Lung microvascular endothelial cell (primary cell): ENCODE results near the gene GPR176. TPM values are rescaled to one million over a fixed set of nuclear protein-coding genes. Genes with fewer than 3 reads are reported as not detected.
"Not testable (repeated sequence)": the region's sequence is repeated elsewhere in the genome, so short reads cannot be mapped to it uniquely, and the experiment has no call there.

ENCODE experiments used
- DNase-seq, 2 donors: peaks; one replicate each; pipeline versions ENCODE4 v3.0.0 to v3.0.0-alpha.2; 2010; ENCODE audit warnings: low read depth in 2 of 2
- total RNA-seq: library from RNA; depleted of rRNA; stranded (reverse); fragments of >200 nt; gene quantifications from 2 replicates; pipeline ENCODE4 v1.2.1, GENCODE V29; 2014

Gene GPR176
- total RNA-seq, 1 donor from 2014 or later: 2.4 TPM

DNA sequence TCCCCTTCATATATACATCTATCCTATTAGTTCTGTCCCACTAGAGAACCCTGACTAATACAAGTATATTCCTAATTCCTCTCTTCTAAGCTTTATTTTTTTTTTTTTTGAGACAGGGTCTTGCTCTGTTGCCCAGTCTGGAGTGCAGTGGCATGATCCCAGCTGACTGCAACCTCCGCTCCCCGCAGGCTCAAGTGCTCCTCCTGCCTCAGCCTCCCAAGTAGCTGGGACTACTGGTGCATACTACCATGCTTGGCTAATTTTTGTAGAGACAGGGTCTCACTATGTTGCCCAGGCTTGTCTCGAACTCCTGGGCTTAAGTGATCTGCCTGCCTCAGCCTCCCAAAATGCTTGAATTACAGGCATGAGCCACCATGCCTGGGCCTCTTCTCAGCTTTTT, 107.4 kb downstream of the GPR176 start:
- DNase-seq: not testable (repeated sequence)

DNA sequence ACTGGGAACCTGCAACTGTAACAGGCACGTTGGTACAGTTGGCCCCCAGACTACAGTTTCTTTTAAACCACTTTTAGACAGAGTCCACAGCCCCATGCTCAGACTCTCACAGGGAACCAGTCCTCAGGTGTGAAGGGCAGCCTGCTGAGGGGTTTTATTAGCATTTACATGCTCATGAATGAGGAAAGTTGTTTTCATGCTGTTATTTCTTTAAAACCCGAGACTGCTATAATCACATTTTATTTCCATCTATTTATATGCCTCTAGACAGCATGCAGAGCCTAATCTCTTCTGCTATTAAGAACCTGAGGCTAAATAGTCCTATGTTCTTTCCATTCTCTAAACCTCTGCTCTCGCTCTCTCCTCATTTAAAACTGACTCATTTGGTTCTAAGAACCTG, 111.2 kb downstream of the GPR176 start:
- DNase-seq: no peak

DNA sequence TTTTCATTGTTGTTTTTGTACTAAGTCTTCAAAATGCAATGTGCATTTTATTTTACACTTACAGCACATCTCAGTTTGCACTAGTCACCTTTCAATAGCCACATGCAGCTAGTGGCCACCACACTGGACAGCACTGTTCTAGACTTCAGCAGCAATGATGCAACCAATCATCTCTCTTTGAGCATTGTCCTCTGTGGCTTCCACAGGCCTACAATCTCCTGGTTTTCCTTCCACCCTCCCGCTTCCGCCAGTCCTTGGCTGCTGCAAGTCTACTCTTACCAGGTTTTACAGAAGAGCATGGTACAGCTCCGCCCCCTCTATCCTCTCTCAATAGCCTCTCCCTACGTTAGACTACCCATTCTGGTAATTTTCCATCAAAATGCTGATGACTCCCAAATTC, 112.3 kb downstream of the GPR176 start:
- no peak for DNase-seq

DNA sequence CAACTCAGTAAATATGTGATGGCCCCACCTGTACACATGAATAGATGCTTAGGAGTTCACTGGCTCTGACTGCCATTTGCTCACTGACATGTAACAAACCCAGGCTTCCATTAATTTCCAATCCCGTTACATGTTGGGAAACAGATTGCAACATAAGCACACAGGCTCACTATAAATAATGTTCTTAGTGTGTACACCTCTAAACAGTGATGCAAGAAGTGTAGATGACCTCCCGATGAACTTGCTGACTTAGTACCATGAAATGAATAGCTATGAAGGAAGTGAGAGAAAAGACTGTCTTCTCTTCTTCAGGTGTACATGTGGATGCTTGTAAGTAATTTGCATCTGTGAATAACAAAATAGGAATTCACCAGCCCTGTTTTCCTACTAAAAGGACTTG, 116.0 kb downstream of the GPR176 start:
- DNase-seq: no peak

DNA sequence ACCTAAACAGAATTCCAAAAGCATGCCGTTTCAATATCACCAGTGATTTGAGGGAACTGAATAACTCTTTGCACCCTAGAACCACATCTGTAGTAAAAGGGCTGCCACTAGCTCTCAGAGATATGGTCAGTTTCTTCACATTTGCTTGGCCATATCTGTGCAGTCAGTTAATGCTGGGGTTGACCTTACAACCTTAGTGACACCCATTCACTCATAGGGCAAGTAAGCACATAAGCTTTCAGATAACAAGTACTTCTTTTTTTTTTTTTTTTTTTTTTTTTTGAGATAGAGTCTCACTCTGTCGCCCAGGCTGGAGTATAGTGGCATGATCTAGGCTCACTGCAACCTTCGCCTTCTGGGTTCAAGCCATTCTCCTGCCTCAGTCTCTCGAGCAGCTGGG, 117.0 kb downstream of the GPR176 start:
- DNase-seq: no peak

DNA sequence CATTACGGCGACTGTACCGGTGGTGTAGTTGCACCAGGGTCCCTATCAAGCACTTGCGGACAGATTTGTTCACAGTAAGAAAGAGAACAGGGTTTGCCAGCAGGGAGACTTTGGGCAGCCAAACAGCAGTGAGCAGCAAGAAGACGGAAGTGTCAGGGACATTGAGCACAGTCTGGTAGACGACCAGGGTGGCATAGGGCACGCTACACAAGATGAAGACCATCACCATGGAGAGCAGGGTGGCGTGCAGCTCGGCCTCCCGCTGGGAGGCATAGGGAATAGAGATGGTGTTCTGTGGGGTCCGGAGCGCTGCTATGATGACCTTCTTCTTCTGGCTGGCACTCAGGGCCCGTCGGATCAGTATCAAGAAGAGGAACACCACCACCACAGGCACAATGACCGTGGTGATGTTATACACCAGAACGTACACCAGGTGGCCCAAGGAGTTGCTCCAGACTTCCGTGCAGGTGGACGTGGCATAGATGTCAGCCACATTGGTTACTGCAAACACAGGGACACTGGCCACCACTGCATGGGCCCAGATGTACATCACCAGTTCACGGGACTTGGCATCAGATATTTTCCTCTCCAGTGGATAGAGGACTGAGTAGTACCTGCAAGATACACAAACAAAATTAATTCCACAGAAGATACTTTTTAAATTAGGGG, 118.3 kb downstream of the GPR176 start:
- peak; percentile 48 to 51 for DNase-seq

DNA sequence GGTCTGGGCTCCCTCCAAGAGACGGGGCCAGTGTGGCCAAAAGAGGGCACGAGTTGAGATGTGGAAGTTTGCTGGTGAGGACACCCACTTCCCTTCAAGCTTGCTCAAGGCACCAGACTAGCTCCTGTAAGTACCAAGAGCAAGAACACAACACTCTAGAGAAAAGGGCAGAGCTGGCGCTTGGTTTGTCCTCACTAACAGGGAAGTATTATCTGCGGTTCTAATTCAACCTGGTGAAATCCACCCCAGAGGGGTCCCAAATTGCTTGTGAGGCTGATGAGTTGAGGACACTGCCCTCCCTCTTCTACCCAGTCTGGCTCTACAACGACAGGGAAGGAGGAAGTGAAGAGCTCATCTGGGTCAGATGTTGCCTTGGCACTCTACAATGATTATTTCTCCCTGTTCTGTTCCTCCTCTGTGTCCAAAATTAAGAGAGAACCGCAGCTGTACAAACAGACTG, 120.5 kb downstream of the GPR176 start:
- DNase-seq: no peak

DNA sequence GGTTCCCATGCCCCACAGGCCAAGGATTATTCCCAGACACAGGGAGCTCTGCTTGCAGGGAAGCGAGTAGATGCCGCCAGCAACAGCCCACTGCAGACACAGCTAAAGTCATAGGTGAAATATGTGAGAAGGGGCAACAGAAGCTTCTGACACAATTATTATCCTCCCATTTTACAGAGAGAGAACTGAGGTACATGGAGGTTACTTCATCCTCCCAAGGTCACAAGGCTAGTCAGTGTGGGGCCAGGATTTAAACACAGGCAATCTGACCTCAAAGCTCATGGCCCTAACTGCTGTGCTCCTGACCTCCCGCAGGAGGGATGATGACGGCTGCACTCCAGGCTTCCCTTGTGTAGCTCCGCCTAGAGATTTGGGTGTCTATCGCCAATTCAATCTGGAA, 121.7 kb downstream of the GPR176 start:
- DNase-seq: no peak

DNA sequence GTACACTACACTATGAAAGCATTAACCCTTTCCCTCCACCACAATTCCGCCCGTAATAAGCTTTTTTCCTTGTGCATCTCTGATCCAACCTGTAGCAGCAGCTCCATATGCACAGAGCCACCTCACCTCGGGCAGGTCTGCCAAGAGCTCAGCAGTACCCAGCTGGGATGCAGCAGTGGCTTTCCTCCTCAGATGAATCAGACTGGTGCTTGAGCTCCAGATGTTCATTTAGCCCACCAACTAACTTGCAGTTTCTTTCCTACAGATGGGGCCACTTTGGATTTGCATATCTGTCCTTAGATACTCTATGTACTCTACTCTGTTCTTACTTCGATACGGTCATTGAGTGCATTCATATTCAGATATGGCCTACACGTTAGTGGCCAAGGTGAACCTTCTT, 122.7 kb downstream of the GPR176 start:
- DNase-seq: no peak

DNA sequence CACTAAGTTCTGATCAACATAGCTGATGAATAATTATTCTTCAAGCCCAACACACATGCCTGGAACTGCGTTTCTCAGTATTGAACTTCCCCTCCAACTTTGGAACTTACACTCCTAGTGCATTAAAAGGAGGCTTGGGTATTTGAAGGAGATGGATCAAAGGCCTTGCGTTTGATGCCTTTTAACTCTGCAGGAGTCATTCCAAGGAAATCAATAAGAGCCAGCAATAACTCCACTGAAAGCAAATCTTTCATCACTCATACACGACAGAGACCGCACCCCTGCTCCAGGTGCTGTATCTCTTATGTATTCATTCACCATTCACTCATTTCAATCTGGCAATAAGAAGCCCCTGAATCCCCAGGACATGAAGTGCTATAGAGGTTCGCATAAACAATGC, 123.5 kb downstream of the GPR176 start:
- no peak for DNase-seq

DNA sequence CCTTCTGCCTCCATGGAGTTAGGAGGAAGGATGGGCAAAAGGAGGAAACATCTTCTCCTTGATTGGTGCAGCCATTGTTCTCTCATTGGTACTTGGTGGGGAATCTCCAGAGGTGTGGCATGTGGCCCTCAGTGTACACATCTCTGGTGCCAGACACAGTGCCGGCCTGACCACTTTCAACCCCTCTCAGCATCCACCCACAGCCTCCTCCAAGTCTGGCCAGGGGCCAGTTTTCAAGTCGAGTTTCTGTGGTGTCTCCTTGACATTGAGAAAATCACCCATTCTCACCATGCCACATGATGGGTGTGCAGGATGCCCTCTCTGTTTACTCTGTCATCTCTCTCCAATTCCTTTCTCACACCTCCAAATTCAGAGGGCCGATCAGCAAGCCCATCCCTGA, 124.6 kb downstream of the GPR176 start:
- DNase-seq: no peak

DNA sequence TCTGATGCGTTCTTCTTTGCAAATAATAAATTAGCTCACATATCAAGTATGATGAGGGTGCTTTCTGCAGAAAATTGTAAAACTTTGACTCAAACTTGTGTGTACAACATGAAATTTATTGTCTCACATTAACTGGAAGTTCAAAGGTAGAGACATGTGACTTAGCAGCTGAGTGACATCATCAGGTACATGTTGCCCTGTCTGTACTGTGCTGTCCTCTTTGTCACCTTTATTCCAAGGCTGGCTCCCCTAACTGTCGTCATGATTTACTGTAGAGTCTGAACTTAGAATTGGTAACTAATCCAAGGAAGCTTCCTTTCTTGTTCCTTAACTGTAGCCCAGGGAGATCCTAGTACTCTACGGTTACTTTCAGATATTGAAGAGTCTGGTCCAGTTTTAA, 125.1 kb downstream of the GPR176 start:
- DNase-seq: no peak

DNA sequence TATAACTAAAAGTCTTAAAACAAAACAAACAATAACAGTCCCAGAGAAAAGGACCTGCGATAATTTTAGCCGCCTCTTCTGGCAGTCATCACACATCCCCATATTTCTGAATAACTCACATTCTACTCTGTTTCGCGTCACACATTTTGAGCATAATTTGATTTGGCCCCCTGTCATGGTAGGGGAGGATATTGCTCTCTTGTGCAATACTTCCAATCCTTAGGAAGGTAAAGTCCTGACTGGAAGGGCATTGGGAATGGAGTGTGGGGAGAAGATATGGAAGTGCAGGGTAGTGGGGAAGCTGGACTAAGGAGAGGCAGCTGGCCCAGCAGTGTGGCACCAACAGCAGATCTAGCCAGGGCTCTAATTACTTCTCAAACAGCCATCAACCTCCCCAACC, 126.1 kb downstream of the GPR176 start:
- no peak for DNase-seq

DNA sequence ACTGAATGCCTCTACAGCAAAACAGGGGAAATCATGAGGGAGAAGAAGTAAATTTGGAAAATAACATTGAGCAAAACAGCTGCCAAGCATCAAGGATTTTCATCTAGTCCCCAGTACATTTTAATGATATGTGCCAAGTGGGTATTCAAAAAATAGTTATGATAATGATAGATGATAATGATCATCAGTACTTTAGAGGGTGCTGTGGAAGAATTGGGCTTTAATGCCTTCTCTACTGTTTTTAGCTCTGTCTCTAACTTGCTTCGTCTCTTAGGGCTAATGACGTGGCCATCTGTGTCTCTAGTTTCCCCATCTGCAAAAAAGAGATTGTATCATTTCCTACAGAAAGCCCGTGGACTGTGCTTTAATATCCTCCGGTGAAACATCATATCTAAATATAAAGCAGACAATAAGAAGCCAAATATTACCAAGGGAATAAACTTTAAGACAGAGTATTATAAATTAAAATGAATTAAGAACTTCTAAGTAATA, 127.2 kb downstream of the GPR176 start:
- DNase-seq: peak in 1 of 2 donors; percentile 74

DNA sequence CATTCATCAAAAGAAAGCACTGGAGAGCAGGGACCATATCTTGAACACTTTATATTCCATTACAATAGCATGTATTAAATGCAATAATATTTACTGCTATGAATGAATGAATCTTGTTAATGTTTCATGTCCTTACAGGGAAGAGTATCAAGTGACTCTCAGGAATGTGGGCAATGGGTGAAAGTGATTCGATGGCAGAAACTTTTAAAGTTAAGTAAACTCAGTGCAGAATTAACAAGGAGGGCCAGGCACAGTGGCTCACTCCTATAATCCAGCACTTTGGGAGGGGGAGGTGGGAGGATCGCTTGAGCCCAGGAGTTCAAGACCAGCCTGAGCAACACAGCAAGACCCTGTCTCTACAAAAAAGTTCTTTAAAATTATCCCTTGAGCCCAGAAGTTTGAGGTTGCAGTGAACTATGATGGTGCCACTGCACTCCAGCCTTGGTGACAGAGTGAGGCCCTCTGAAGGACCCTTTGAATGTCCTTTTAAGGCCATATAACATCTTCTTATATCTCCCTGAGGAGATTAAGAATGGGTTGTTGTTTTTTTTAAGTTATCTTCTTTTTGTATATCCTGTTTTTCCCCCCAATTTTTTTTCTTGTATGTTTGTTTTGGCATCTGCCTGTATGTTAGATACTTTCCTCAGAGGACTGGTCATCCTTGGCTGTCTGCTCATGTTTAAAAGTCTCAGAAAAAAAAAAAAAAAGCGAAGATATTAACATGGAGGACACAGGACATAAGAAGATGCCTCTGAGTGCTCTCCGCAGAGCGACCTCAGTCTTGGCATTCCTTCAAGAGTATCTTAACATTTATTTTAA, 127.8 kb downstream of the GPR176 start:
- no peak for DNase-seq

DNA sequence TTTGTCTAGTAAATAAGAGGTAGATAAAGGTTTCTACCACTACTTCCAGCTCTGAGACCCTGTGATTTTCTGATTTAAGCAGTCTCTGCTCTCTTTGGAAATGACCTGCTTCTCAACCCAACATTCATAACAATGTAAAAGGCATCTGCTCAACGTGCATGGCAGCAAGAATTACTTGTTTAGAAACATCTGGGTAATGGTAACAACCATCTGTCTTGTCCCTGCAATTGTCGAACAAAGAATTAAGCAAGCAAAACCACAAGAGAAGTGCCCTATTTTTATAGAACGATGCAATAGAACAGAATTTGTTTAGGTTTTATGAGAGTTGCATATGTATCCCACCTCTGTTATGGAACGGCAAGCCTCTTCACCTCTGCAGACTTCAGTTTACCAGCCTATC, 130.3 kb downstream of the GPR176 start:
- no peak for DNase-seq

DNA sequence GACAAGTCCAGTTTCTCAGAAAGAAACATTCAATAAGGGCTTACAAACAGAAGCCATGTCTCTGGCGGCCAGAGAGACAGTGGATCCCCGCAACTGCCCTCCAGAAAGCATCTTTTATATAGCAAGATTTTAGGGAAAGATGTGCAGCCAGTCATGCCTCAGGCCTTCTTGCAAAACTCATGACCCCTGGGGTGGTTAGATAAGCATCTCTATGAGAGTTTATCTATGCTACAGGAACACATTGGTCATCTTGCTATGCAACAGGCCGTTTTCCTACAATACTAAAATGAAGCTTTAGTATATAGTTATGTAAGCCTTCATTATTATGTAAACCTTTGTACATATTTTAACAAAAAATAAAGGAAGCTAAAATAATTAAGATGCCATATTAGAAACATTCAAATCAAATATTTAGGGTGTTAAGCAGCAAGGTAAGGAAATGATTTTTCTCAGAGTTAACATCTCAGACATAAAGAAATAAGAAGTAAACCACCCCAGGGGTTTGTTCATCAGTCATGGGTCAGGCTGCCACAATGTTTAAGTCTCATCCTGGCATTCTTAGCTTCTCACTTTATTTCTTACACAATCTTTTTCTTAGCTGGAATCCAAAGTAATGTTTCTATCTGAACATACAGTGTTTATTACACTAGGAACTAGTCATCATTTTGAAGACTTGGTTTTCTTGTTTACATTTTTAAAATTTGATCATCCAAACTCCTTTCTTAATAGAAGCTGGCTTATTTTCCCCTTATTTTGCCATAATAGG, 131.1 kb downstream of the GPR176 start:
- DNase-seq: no peak

DNA sequence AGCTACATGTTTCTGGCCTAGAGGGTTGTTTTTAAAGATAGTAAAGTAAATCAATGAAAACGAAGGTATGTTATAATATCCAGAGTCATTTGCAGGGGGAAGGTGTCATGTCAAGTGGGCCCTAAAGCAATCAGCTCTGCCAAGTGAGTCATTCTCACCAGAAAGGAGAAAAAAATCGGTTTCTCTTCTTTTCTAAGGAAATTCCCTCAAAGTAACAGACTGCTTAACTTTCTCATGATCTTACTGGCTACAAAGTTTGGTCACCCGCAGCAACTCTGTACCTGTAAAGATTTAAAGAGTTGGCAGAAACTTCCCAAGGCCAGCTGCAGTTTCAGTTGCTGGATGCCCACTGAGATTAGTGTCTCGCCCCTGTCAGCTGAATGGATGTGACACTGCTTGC, 132.0 kb downstream of the GPR176 start:
- peak in 1 of 2 donors; percentile 54 for DNase-seq

DNA sequence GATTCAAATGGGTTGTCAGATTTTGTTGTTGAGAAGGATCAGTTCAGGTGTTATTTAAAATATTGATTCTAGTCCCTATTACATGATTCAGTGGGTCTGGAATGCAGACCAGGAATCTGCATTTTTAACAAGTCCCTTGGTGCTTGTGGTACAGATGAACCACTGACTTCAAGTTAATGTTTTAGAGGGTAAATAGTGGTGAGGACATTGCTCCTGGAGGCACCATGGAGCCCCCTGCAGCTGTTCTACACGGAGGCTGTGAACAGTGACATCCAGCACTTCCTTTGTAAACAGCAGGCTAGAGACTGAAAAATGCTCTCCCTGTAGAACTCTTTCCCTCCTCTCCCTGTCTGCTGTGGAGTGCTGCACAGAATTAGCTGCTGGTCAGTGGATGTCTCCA, 132.6 kb downstream of the GPR176 start:
- peak; percentile 25 to 31 for DNase-seq

DNA sequence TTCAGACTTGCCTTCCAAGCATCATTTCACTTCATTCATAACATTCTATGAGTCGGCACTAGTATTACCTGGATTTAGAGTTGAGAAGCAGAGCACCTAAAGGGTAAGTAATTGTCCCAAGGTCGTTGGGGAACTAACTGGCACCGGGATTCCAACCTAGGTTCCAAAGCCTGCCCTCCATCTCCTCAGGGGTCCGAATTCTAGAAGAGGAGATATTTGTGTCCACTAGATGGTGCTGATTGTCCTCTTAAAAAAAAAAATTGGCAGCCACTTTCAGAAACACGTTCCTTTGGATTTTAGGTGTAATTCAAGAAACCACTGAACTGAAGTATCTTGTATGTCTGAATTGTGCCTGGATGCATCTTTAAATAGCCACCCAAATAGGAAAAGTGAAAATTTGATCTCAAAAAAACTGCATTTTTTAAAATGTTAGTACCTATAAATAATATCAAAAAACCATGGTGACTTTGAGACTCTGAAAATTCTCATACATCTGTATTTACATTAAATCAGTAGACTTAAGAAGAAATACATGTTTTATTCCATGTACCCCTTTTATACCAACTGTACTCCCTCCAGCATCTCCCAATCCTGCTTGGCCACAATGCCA, 133.5 kb downstream of the GPR176 start:
- peak; percentile 70 for DNase-seq

DNA sequence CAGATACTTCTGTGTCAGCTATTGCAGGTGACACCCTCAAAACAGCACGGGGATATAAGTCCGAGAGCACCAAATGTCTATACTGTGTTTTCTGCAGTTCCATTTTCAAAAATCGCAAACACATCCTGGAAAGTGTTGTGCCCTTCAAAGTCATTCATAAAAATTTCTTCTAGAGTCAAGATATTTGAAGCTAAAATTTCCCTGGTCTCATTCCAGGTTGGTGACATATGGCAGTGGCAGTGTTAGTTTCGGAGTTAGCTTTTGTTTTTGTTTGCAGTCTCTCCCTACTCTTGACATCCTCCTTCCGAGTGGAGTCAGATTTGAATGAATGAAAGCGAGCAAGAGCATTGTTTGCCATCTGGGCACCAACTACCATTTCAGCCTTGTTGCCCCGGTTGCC, 134.2 kb downstream of the GPR176 start:
- DNase-seq: no peak

DNA sequence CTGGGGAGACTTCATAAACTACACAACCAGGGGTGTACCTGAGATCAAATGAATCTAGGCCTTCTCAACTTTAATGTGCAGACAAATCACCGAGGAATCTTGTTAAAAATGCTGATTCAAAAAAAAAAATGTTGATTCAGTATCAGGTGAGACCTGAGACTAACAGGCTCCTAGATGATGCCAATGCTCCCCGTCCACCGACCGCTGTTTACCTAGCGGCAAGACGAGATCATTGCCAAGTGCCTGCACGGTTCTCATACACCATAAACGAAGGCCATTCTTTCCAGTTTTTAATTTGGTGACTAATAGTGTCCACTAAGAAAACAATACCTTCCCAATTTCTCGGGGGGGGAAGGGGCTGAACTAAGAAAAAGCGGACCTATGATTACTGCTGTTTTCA, 134.9 kb downstream of the GPR176 start:
- DNase-seq: peak in 1 of 2 donors; percentile 4
